ENCODE data around the gene CACNA1H. TPM values are rescaled to one million over a fixed set of nuclear protein-coding genes. Genes with fewer than 3 reads are reported as not detected.

CACNA1H gene
- total RNA-seq, 4 donors from 2014 or later = 133 to 330 (median 173) TPM

DNA sequence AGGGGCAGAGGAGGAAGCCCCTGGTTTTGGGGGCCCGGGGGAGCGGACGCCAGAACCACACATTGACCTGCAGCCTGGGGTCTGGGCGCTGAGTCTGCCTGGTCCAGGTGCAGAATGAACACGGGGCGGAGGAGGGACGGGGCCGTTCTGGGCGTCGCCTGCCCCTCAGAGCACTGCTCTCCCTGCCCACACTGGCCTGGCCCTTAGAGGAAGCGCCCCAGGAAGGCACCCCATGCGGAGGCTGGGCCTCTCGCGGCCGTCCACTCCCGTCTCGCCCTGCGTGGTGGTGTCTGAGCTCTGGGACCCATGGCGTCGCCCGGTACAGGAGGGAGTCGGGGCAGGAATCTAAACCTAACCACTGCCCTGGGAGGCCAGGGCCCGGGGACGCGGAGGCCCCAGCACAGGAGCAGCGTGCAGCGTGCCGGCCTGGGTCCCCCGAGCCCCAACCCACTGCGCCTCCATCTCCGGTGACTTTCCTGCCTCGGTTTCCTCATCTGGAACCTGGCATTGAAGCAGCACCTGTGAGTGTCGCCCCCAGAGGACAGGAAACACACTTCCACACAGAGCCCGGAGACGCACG is 107.3 kb downstream of the CACNA1H start:
- no CpG with 5 or more reads among the region's 36 CpGs for WGBS, 2 donors (ENCODE audit: low coverage in 1 of 2)
- TF ChIP-seq, protein P1, sequence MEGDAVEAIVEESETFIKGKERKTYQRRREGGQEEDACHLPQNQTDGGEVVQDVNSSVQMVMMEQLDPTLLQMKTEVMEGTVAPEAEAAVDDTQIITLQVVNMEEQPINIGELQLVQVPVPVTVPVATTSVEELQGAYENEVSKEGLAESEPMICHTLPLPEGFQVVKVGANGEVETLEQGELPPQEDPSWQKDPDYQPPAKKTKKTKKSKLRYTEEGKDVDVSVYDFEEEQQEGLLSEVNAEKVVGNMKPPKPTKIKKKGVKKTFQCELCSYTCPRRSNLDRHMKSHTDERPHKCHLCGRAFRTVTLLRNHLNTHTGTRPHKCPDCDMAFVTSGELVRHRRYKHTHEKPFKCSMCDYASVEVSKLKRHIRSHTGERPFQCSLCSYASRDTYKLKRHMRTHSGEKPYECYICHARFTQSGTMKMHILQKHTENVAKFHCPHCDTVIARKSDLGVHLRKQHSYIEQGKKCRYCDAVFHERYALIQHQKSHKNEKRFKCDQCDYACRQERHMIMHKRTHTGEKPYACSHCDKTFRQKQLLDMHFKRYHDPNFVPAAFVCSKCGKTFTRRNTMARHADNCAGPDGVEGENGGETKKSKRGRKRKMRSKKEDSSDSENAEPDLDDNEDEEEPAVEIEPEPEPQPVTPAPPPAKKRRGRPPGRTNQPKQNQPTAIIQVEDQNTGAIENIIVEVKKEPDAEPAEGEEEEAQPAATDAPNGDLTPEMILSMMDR (IDR thresholded peaks at IDR 0.05) = no peak
- no peak for TF ChIP-seq POLR2A (IDR thresholded peaks at IDR 0.05)
- TF ChIP-seq EP300 (IDR thresholded peaks at IDR 0.05) = no peak
- TF ChIP-seq POLR2AphosphoS5 (IDR thresholded peaks at IDR 0.05) = no peak
- peaks cover 87% of the 10 kb centered on the region for H3K27me3 ChIP-seq
- no peak for ATAC-seq
- H3K27ac ChIP-seq = no peak overlapping the region
- H3K9me3 ChIP-seq = no peaks in the 10 kb centered on the region
- H3K36me3 ChIP-seq = no peaks in the 10 kb centered on the region
- no peak overlapping the region for H3K4me3 ChIP-seq
- H3K4me1 ChIP-seq = peaks cover 0 to 8% (median 0%) of the 10 kb centered on the region in 3 donors

DNA sequence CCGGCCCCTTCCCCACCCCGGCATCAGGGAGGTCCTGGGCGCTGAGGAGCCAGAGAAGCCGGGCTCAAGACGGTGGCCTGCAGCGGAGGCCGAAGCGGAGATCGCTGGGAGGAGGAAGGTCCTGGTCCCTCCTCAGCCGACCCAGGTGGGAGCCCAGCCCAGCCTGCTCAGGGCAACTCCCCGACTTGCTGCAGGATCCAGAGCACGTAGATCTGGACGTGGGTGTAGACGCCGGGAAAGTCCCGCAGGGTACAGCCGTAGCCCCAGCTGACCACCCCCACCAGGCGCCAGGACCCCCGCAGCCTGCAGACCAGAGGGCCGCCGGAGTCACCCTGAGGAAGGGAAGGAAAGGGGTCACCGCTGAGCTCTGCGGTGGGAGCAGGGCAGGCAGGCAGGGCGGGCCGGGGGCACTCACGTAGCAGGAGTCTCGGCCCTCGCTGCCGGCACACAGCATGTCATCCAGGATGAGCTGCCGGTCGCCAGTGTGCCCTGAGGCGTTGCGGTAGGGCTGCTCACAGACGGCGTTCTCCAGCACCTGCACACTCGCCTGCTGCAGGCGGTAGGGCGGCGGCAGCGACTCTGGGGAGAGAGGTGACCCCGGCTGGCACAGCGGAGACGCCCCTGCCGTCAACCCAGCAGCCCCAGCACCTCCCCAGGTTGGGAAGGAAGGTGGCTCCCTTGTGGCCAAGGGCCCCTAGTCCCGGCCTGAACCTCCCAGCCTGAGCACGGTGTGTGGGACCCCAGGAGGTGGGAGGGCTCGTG is 108.4 kb downstream of the CACNA1H start:
- Histone ChIP-seq H3K27ac (no peak overlapping the region), H3K27me3 (peaks cover 88% of the 10 kb centered on the region), H3K4me1 (peaks cover 0 to 8% (median 0%) of the 10 kb centered on the region in 3 donors), H3K4me3 (no peak overlapping the region), H3K9me3 (no peaks in the 10 kb centered on the region), H3K36me3 (no peaks in the 10 kb centered on the region)
- WGBS, 2 donors (ENCODE audit: low coverage in 1 of 2) = 60% methylated on average over 1 of the region's 47 CpGs; no CpG with 5 or more reads in 1 of the 2 donors
- no peak for TF ChIP-seq POLR2AphosphoS5 (IDR thresholded peaks at IDR 0.05)
- ATAC-seq = no peak

DNA sequence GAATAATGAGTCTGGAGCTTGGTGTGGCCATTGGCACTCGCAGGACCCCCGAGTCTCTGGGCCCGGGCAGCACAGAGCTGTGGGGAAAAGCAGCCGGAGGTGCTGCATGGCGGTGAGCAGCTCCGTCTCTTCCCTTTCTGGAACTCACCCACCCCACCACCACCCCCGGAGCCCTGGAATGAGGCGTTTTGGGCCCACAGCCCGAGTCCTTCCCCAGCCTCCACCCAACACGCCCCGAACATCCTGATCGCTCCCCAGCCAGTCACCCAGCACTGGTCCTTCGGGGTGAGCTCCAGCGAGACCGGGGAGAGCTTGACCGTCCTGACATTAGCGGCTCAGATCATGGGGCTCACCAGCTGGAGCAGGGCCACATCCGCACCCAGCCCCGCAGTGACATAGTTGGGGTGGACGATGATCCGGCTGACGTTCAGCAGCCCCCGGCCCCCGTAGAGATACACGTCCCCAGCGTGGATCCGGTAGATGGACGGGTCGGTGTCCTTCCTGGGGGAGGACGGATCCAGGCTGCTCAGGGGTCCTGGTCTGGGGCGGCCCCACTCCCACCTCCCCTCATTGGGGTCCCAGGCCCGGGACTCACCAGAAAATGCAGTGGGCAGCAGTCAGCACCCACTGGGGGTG is 109.4 kb downstream of the CACNA1H start:
- H3K4me1 ChIP-seq = peaks cover 0 to 8% (median 0%) of the 10 kb centered on the region in 3 donors
- WGBS, 2 donors (ENCODE audit: low coverage in 1 of 2) = 63 to 100% methylated on average over 5 to 6 of the region's 32 CpGs
- ATAC-seq = no peak
- no peak for TF ChIP-seq POLR2AphosphoS5 (IDR thresholded peaks at IDR 0.05)
- TF ChIP-seq EP300 (IDR thresholded peaks at IDR 0.05) = no peak
- no peak for TF ChIP-seq POLR2A (IDR thresholded peaks at IDR 0.05)
- H3K27ac ChIP-seq = no peak overlapping the region
- no peak overlapping the region for H3K4me3 ChIP-seq
- peaks cover 83% of the 10 kb centered on the region for H3K27me3 ChIP-seq
- no peaks in the 10 kb centered on the region for H3K36me3 ChIP-seq
- no peaks in the 10 kb centered on the region for H3K9me3 ChIP-seq

DNA sequence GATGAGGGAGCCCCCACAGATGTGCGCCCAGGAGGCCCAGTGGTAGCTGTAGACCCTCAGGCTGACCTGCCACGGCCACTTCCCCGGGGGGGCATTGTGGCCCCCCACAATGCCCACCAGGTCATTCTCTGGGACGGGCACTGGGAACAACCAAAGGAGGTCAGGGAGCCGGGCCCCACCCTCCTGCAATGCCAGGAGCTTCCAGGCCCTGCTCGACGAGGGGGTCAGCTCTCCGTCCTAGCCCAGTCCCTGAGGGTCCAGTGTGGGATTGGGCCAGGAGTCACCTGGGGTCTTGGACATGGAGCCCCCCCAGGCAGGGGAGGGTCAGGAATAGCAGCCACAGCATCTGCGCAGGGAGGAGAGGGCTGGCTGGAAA is 109.9 kb downstream of the CACNA1H start:
- Histone ChIP-seq H3K36me3 (no peaks in the 10 kb centered on the region), H3K4me3 (no peak overlapping the region), H3K9me3 (no peaks in the 10 kb centered on the region), H3K4me1 (peaks cover 0 to 8% (median 0%) of the 10 kb centered on the region in 3 donors), H3K27ac (no peak overlapping the region), H3K27me3 (peaks cover 78% of the 10 kb centered on the region)
- ATAC-seq = no peak
- WGBS, 2 donors (ENCODE audit: low coverage in 1 of 2) = no CpG with 5 or more reads among the region's 9 CpGs
- TF ChIP-seq POLR2A (IDR thresholded peaks at IDR 0.05) (no peak), POLR2AphosphoS5 (IDR thresholded peaks at IDR 0.05) (no peak), EP300 (IDR thresholded peaks at IDR 0.05) (no peak)
- TF ChIP-seq, protein P1 (IDR thresholded peaks at IDR 0.05) = no peak

DNA sequence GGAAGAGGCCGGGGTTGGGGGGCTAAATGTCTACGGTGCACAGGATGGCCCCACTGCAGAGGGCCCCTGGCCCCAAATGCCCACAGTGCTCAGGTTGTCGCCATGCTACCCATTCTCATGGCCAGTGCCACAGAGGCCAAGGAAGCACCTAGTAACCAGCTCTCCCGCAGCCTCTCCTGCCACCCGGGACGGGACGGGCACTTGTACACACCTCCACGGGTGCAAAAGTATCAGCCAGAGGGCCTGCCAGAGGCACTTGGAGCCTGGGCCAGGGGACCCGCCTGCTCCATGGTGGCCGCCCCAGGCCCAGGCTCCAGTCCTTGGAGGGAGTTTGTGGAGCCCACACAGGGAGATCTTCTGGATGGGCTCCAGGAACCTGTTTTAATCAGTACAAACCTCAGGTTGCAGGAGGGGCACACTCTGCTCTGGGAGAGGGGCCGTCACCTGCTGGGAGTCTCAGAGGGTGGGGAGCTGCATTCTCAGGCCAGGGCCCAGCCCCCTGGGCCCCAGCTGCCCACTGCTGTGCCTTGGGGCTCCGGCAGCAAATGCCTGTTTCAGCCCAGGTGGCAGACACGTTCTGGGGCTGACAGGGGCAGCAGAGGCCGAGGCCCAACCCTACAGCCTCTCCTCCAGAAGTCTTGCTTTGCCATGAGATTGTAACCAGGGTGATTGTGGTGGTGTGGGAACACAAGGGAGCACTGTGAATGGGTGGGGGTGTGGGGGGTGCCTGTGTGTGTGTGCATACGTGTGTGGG is 110.9 kb downstream of the CACNA1H start:
- ATAC-seq = no peak

More for the DNA sequence above, 110.9 kb downstream of the CACNA1H start:
- H3K27me3 ChIP-seq = peaks cover 70% of the 10 kb centered on the region
- no peak overlapping the region for H3K4me3 ChIP-seq
- peaks cover 0 to 7% (median 0%) of the 10 kb centered on the region in 3 donors for H3K4me1 ChIP-seq
- H3K36me3 ChIP-seq = no peaks in the 10 kb centered on the region
- TF ChIP-seq POLR2AphosphoS5 (IDR thresholded peaks at IDR 0.05) = no peak
- no peak overlapping the region for H3K27ac ChIP-seq
- 57 to 69% methylated on average over 5 to 6 of the region's 15 CpGs for WGBS, 2 donors (ENCODE audit: low coverage in 1 of 2)
- no peaks in the 10 kb centered on the region for H3K9me3 ChIP-seq
